CD4-positive, alpha-beta T cell treated with Interleukin-15 for 1 hour (primary cell): Measurements from ENCODE around the gene EIF1AD.
"Not testable (repeated sequence)": the region's sequence is repeated elsewhere in the genome, so short reads cannot be mapped to it uniquely, and the experiment has no call there.

Experiments used
- DNase-seq: peaks from one replicate; pipeline ENCODE4 v3.0.0-alpha.2; 2020

EIF1AD gene

DNA sequence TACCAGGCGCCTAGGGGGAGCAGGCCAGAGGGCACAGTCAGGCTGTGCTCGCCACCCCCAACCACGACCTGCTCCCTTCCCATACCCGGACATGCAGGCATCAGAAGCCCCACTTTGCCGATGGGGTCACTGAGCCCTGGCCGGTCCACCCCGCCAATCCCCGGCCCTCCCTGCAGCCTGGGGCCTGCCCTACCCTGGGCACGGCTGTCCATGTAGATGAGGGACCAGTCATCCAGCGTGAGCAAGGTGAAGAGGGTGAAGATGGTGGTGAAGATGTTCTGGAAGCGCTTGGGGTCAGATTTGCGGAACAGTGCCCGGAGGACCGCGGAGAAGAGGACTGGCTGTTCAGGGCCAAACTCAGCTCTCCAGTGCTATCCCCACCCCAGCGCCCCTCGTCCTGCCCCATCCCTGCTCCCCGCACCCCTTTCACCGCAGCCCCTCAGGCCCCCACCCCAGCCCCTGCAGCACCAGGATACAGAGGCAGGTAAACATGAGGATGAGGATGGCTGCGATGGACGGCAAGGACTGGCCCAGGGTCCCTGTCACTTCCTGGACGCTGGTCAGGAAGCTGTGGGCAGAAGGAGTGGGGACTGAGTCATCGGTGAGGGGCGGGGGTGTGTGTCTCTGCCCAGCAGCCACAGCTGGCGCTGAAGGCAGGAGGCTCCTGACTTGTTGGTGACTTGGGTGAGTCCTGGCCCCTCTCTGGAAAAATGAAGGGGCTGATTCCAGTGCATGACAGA is 18.8 kb upstream of the EIF1AD start:
- peak; percentile 75 for DNase-seq

- no peak for DNase-seq
Measured at GRCh38 chr11:66020212-66020611, 18.3 kb upstream of the EIF1AD start.

- no peak for DNase-seq
Measured at GRCh38 chr11:66017321-66017720, 15.4 kb upstream of the EIF1AD start.

DNA sequence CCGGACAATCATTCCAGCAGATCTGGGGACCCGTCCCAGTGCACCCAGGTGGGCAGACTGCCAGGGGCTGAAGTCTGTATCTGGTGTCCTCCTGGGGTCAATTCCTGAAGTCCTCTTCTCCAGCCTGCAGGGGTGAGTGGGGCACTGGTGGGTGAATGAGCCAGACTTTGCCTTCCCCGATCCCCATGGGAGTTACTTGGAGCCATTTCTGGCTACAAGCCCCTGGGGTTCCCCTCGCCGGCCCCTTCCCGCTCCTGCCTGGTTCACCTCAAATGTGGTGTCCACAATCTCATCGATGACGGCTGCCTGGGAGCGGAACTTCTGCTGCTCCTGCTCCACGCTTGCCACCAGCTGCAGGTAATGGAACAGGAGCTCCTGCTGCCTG is 14.8 kb upstream of the EIF1AD start:
- no peak for DNase-seq

- DNase-seq: no peak
Measured at GRCh38 chr11:66015936-66016792, 14.2 kb upstream of the EIF1AD start.

DNA sequence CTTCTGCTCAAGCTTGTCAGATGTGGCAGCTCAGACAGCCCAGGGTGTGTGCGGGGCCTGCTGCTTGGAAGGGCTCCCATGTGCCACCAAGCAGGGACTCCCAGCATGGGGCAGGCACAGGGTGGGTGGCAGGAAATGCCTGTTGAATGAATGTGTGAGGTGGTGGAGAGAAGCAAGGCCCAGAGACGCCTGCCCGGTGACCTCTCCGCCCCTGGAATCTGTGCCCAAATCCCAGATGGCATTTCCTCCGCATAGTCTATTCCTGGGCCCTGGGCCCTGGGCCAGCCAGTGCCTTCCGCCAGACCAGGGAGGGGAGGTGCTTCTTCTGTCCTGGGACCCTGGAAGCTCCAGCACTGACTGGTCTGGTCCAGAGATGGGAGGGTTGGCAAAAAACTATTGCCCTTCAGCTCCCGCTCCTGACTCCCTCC is 13.5 kb upstream of the EIF1AD start:
- DNase-seq: no peak

GRCh38 chr11:66014804-66015453 is 13.0 kb upstream of the EIF1AD start:
- no peak for DNase-seq

GRCh38 chr11:66013762-66014100 is 11.8 kb upstream of the EIF1AD start:
- DNase-seq: no peak

DNA sequence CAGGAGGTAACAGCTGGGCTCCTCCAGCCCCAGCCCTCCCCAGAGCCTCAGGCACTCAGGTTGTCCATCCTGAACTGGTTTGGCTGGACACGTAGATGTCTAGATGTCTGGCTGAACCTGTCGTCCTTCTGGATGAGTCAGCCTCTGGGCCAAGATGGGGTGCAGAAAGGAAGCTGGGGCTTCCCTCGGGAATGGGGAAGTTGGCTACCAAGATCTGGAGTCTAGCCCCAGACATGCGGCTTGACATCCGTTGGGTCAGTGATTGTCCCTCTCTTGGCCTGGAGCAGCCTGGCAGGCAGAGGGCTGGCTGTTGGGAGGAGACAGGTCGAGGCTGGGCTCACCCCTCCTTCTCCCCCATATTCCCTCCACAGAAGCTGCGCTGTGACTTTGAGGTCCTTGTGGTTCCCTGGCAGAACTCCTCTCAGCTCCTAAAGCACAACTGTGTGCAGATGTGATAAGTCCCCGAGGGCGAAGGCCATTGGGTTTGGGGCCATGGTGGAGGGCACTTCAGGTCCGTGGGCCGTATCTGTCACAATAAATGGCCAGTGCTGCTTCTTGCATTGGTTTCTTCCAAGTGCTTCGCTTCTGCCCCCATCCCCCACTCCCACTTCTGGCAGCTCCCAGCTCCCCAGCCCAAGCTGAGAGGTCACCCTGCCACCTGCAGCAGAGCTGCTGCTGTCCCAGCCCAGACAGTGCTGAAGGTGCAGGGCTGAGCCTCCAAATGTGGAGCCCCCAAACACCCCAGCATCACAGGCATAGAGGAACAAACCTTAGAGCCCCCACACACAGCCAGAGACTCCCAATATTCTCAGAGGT is 11.2 kb upstream of the EIF1AD start:
- peak; percentile 65 for DNase-seq

GRCh38 chr11:66012371-66012945 is 10.5 kb upstream of the EIF1AD start:
- no peak for DNase-seq

- DNase-seq: no peak
Measured at GRCh38 chr11:66011785-66012303, 9.9 kb upstream of the EIF1AD start, which contains the start of gene CST6. Gene CST6 (plus strand): TSS chr11:66012008. CDS start chr11:66012045, 37 bp downstream.

DNA sequence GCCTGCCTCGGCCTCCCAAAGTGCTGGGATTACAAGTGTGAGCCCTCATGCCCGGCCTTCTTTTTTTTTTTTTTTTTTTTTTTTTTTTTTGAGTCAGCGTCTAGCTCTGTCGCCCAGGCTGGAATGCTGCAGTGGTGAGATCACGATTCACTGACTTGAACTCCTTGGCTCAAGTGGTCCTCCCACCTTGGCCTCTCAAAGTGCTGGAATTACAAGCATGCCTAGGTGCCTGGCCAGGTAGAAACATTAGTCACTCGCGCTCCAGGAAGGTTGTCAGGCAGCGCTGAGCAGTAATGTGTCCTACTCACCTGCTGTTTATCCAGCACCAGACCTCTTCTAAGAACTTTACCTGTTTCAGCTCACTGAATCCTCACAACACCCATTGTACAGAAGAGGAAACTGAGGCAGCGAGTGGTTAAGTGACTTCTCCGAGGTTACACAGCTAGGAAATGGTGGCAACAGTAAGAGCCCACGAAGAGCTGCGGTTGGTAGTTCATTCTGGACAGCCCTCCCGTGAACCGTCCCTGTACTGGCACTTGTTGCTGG is 9.4 kb upstream of the EIF1AD start:
- no peak for DNase-seq

DNA sequence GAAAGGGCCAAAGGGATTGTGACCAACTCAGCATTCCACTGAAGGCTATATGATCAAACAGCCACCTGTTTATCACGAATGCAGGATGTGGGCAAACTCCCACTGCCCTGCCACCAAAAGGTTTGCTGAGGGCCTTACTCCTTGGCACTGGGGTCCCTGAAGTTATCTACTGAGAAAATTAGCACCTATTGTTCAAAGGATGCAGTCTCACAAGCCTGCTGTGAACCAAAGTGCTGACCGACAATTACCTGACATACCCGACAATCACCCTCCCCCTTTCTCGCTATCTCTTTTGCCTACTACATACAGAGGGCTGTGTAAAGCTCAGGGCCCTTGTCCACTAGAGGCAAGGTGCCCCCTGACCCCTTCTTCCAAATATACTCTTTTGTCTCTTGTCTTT is 8.1 kb upstream of the EIF1AD start:
- not testable (repeated sequence) for DNase-seq

DNA sequence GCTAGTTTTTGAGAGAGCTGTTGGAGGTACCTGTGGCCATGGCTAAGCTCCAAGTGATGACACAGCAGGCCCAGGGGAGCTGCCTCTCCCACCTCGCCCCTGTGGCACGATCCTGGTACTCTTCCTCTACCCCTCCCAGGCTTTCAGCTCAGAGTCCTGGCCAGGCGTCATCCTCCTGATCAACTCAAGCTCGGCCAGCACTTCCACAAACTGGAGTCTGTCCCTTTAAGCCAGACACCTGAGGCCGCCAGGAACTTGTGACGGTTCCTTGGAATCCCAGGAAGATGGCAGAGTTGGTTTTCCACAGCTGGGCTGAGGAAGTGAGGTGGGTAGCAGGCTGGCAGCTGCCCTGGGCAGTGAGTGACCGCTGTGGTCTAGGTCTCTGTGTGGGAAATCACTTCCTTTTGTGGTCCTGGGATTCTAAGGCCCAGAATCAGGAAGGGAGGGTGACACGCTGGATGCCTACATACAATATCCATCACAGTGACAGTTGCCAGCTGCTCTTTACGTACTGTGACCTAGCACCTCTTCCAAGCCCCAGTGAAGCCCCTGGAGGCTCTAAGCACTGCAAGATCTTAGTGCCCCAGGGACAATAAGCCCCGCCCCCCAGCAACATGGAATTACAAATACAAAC is 6.6 kb upstream of the EIF1AD start:
- no peak for DNase-seq

DNA sequence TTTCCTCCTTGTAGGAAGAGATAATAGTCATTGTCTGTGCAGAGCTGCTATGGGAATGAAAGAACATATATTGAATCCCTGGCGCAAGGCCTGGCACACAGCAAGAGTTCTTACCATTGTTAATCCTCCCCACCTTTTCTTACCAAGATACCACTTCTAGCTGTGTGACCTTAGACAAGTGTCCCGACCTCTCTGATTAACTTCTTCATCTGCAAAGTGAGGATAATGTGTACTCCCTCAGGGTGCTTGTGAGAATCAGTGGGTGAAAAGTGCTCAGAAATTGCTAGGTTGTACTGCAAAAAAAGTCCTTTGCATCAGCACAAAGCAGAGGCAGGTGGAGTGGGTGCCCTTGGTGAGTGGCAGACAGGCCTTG is 6.1 kb upstream of the EIF1AD start:
- DNase-seq: no peak

DNA sequence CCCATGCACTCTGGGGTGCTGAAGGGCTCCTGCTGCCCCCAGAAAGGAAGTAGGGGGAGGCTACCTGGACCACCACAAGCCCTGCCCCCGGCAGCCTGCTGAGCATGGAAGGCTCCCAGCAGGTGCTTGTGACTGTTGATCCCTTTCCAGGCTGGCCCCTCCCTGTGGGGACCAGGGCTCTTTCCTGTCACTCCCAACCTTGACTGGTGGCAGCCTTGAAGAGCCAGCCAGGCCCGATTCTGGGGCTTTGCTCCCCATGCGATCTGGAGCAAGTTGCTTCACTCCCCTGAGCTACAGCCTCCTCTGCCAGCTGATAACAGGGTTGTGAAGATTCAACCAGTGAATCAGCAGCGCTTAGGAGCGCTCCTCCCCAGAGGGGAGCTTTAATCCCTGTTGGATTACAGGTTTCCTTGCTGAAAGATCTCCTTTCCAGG is 5.3 kb upstream of the EIF1AD start:
- no peak for DNase-seq

DNA sequence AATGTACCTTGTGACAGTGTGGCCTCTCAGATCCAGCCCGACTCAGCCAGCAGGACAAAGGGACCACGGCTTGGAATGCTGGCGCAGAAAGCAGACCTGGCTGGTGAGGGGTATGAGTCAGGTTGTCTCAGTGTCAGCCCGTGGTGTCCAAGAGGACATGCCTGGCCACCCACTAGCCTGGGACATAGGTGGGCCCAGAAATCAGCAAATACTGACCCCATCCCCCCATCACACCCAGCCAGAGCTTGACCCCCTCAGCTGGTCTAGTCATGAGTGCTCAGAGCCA is 4.9 kb upstream of the EIF1AD start:
- DNase-seq: no peak

DNA sequence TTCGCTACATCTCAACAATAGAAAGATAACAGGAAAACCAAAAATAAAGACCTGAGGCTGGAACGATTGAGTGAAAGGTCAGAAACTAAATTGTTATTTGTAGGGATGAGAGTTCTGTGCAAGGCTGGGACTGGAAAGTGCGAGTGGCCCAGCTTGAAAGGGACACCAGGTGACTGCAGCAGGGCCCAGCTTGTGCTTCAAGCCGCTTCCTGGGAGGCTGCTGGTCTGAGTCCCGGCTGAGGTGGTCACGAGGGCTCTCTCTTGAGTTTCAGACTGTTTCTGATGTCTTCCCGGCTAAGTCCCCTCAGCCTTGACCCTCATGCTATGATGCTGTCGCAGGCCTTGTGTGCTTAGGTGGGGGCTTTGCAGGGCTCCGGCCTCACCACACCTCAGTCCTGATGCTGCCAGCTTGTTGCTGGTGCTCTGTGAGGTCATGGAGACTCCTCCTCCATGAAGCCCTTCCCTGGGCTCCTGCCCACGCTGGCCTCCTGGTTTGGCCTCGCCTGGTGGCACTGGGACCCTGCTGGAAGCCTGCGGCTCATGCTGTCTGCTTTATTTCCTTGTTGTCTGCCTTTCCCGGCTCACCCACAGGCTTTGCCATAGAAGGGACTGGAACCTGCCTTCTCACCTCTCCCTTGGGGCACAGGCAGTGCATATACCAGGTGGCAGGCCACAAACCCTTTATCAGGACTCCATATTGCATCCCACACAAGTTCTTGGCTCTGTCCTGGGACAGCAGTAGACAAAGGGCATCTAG is 4.4 kb upstream of the EIF1AD start:
- DNase-seq: no peak

GRCh38 chr11:66004186-66004585 is 2.2 kb upstream of the EIF1AD start:
- no peak for DNase-seq

- DNase-seq: no peak
Measured at GRCh38 chr11:66003291-66003690, 1.3 kb upstream of the EIF1AD start.

DNA sequence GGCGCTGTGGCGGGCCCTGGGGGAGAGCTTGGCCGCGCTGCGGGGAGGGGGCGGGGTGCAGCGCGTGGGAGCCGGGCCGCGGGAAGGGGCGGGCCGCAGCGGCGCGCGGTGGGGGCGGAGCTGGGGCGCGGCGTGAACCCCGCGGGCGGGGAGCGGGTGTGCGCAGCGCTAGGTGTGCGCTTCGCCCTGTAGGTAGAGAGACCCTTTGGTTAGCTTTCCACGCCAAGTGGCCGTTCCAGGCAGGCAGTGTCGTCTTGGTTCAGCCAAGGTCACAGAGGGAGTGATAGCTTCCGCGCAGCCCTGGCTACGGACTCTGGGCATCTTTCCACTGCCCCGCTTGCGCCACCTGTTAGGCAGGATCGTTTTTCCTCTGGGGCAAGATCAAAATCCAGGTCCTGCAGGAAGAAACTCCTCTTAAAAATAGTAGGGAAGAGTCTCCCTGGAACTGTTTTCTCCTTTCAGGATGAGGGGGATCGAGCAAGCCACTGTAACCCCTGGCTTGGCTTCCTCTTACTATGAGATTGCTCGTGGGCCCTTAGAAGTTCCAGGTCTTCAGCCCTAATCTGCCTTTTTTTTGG is 780 bp upstream of the EIF1AD start:
- DNase-seq: no peak
